ENCODE results near the gene TPM2.
"Not testable (repeated sequence)": the region's sequence is repeated elsewhere in the genome, so short reads cannot be mapped to it uniquely, and the experiment has no call there.

Gene TPM2

DNA sequence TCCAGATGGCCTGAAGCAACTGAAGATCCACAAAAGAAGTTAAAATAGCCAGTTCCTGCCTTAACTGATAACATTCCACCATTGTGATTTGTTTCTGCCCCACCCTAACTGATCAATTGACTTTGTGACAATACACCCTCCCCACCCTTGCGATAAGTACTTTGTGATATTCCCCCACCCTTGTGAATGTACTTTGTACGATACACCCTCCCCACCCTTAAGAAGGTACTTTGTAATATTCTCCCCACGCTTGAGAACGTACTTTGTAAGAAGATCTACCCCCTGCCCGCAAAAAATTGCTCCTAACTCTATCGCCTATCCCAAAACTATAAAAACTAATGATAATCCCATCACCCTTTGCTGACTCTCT, 52.9 kb downstream of the TPM2 start:
- not testable (repeated sequence) for DNase-seq (ENCODE audit: insufficient read length, low spot score); FAIRE-seq

DNA sequence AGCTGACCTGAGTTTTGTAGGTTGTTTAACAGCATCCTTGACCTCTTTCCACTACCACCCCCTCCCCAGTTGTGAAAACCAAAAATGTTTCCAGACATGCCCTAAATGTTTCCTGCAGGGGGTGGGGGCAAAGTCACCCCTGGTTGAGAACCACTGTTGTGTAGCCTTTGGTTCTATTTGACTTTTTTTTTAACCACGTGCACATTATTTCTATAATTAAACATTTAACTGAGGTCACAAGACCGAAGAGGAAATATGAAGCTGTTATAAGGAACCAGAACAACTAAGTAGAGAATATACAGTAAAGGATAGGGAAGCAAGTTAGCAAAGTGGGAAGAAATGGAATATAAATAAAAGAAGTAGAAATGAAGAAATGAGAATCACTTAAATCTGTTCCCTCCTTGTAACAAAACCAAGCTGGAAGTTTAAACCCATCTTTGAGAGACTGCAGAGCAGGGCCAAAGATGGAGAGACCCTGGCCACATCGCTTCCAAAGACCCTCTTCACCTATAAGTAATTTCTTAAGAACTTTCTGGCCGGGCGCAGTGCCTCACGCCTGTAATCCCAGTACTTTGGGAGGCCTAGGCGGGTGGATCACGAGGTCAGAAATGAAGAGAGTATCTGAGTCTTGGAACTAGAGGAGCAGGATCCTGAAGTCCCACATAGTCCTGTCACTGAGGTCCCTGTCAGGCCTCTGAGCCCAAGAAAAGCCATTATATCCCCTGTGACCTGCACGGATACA, 53.4 kb downstream of the TPM2 start:
- DNase-seq (ENCODE audit: insufficient read length, low spot score) (no peak), FAIRE-seq (no peak)

DNA sequence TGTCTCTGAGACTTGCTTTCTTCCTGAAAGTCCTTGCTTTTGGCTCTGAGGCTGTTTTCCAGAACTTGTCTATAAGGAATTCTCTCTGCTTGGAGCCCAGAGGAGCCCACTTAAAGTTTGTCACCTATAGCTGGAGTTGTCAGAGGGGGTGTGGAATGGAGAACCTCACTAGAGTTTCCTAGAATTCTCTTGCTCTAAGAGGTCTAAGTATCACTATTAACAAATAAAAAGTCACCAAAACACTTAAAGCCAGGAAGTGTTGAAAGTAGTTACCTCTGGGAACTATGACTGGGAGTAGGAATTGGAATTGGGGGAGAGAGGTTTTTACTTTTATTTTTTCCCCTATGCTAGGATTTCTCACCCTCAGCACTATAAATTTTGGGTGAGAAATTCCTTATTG, 54.0 kb downstream of the TPM2 start:
- FAIRE-seq (no peak), DNase-seq (ENCODE audit: insufficient read length, low spot score) (no peak)

All from HTR-8/SVneo (cell line).